HG03097 (cell line): ENCODE results near the gene LCN12.

Experiments used
- ATAC-seq: cut with Tn5 transposase; IDR thresholded peaks from one replicate; pipeline ENCODE4 v1.9.1; 2021; ENCODE audit not compliant: unreplicated experiment, low FRiP score

Gene LCN12

GRCh38 chr9:136956604-136957003 is 4.5 kb downstream of the LCN12 start:
- ATAC-seq, result no peak

- ATAC-seq, result no peak
These were observed 5.4 kb downstream of the LCN12 start for GRCh38 chr9:136957461-136957860.

GRCh38 chr9:136957901-136958300 is 5.8 kb downstream of the LCN12 start:
- no peak for ATAC-seq

- ATAC-seq, result no peak
These were observed 6.4 kb downstream of the LCN12 start for GRCh38 chr9:136958473-136958872.

- ATAC-seq, result no peak
These were observed 7.1 kb downstream of the LCN12 start for GRCh38 chr9:136958898-136959850.

- no peak for ATAC-seq
These were observed 8.3 kb downstream of the LCN12 start for GRCh38 chr9:136960212-136960937.

- ATAC-seq, result no peak
These were observed 8.8 kb downstream of the LCN12 start for GRCh38 chr9:136960938-136961275.

GRCh38 chr9:136961279-136962065 is 9.4 kb downstream of the LCN12 start:
- ATAC-seq, result no peak

GRCh38 chr9:136962163-136962562 is 10.1 kb downstream of the LCN12 start:
- no peak for ATAC-seq

- no peak for ATAC-seq
These were observed 10.7 kb downstream of the LCN12 start for GRCh38 chr9:136962701-136963248.

GRCh38 chr9:136963341-136963740 is 11.3 kb downstream of the LCN12 start:
- ATAC-seq, result no peak

GRCh38 chr9:136963751-136964150 is 11.7 kb downstream of the LCN12 start:
- no peak for ATAC-seq

GRCh38 chr9:136964171-136964689 is 12.2 kb downstream of the LCN12 start:
- no peak for ATAC-seq

GRCh38 chr9:136964833-136965422 is 12.9 kb downstream of the LCN12 start:
- no peak for ATAC-seq

- ATAC-seq, result no peak
These were observed 13.9 kb downstream of the LCN12 start for GRCh38 chr9:136965771-136966484.

- ATAC-seq, result no peak
These were observed 16.5 kb downstream of the LCN12 start for GRCh38 chr9:136968333-136969127.

- no peak for ATAC-seq
These were observed 17.1 kb downstream of the LCN12 start for GRCh38 chr9:136969150-136969549.

- ATAC-seq, result no peak
These were observed 17.7 kb downstream of the LCN12 start for GRCh38 chr9:136969774-136970173.

GRCh38 chr9:136970361-136970760 is 18.3 kb downstream of the LCN12 start:
- ATAC-seq, result no peak
